GM18502 (cell line): ENCODE data around the gene TSPAN1.

Source experiments
- ATAC-seq: cut with Tn5 transposase; IDR thresholded peaks from one replicate; pipeline ENCODE4 v1.9.1; 2021; ENCODE audit warnings: mild to moderate bottlenecking; ENCODE audit not compliant: unreplicated experiment, poor library complexity

Gene TSPAN1

GRCh38 chr1:46174448-46175231, at the start of gene TSPAN1:
Gene TSPAN1, plus strand, starts transcription at chr1:46175087. Its CDS starts 6,021 bp downstream, at chr1:46181108.
- ATAC-seq: no peak

GRCh38 chr1:46128344-46128743, 46.5 kb upstream of the TSPAN1 start:
- ATAC-seq: no peak

- ATAC-seq: no peak
These were observed 44.8 kb upstream of the TSPAN1 start for GRCh38 chr1:46130121-46130520.

- no peak for ATAC-seq
These were observed 44.3 kb upstream of the TSPAN1 start for GRCh38 chr1:46130606-46131005.

- no peak for ATAC-seq
These were observed 43.8 kb upstream of the TSPAN1 start for GRCh38 chr1:46131093-46131492.

GRCh38 chr1:46131712-46132528, 43.0 kb upstream of the TSPAN1 start:
- no peak for ATAC-seq

GRCh38 chr1:46132529-46133180, 42.2 kb upstream of the TSPAN1 start, which contains the start of gene PIK3R3:
Gene PIK3R3, minus strand, starts transcription at chr1:46132629. Its CDS starts 677 bp downstream, at chr1:46131952.
- ATAC-seq: peak; percentile 86

GRCh38 chr1:46133181-46133658, 41.7 kb upstream of the TSPAN1 start:
- ATAC-seq: peak; percentile 58

GRCh38 chr1:46133781-46134350, 41.0 kb upstream of the TSPAN1 start:
- ATAC-seq: no peak

GRCh38 chr1:46134660-46135331, 40.1 kb upstream of the TSPAN1 start:
- no peak for ATAC-seq

- no peak for ATAC-seq
These were observed 38.2 kb upstream of the TSPAN1 start for GRCh38 chr1:46136711-46137110.

GRCh38 chr1:46137916-46138315, 37.0 kb upstream of the TSPAN1 start:
- no peak for ATAC-seq

- no peak for ATAC-seq
These were observed 26.6 kb upstream of the TSPAN1 start for GRCh38 chr1:46148318-46148717.

- no peak for ATAC-seq
These were observed 24.8 kb upstream of the TSPAN1 start for GRCh38 chr1:46150085-46150484.

GRCh38 chr1:46152016-46152415, 22.9 kb upstream of the TSPAN1 start:
- peak; percentile 43 for ATAC-seq

- no peak for ATAC-seq
These were observed 21.7 kb upstream of the TSPAN1 start for GRCh38 chr1:46153228-46153627.

GRCh38 chr1:46153732-46154131, 21.2 kb upstream of the TSPAN1 start:
- no peak for ATAC-seq

- no peak for ATAC-seq
These were observed 17.0 kb upstream of the TSPAN1 start for GRCh38 chr1:46157916-46158311.

- peak; percentile 50 for ATAC-seq
These were observed 16.3 kb upstream of the TSPAN1 start for GRCh38 chr1:46158312-46159281.
